ENCODE measurements around the gene CALCOCO2.

CALCOCO2 gene

DNA sequence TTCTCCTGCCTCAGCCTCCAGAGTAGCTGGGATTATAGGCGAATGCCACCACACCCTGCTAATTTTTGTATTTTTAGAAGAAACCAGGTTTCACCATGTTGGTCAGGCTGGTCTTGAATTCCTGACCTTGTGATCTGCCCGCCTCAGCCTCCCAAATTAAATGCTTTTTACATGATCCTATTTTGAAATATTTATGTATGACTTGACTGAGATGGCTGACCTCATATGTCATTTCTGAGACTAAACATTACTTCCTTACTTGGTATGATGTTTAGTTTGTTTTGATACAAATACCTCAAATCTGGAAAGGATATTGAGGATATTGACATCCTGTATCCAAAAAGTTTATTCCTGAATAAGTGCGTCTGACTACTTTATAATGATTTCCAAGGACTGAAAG lies 11.9 kb downstream of the CALCOCO2 start:
- H3K4me1 ChIP-seq (ENCODE audit: control insufficient read depth in 2 of 2, insufficient read depth in 1 of 2, low read depth in 1 of 2, low read length in 2 of 2): peaks cover 0 to 6% of the 10 kb centered on the region in 2 donors
- H3K27ac ChIP-seq (replicated peaks; ENCODE audit: low read length): no peak overlapping the region
- no CpG with 5 or more reads among the region's 3 CpGs for WGBS, 2 donors (ENCODE audit: extremely low coverage in 2 of 2, insufficient read length in 2 of 2, insufficient replicate concordance in 1 of 2)

DNA sequence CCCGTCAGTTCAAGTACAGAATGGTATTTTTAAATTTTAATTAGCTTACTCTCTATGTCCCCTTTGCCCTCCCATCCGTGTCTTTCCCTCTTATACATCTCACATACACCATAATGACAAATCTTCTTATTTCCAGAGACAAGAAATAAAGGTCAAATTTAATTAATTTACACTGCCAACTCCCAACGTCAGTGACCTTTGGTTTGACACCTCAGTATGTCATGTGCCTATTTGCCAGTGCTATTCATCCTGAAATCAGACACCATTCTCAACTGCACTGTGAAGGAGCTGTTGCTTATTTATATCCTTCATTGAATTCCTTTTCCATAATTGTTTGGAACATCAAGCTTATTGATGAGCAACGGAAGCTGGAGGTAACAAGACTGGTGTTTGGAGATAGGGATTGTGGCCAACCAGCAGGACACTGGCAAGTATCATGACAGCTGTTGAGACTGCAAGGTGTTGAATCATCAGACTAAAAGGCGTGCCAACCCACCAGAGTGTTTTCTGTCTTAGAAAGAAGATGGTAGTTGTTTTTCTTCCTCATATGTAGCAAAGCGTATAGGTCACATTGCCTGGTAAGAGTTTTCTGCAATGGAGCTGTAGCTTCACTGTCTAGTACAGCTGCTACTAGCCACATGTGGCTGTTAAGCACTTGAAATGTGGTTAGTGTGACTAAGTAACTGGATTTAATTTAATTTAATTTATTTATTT lies 12.5 kb downstream of the CALCOCO2 start:
- Histone ChIP-seq H3K14ac (ENCODE audit: low read length) (no peak overlapping the region), H2BK5ac (ENCODE audit: low read length) (no peak overlapping the region), H3K4me3 (ENCODE audit: low read length in 2 of 2) (no peak overlapping the region), H3K9ac (ENCODE audit: low read depth, low read length, poor library complexity) (no peak overlapping the region), H2AFZ (ENCODE audit: low read length) (no peak overlapping the region), H2BK15ac (ENCODE audit: low read length) (no peak overlapping the region), H3K4me2 (ENCODE audit: insufficient read depth, low read length, poor library complexity, severe bottlenecking) (no peak overlapping the region), H4K8ac (ENCODE audit: low read depth, low read length) (no peak overlapping the region), H3K23ac (ENCODE audit: low read depth, low read length, poor library complexity) (no peak overlapping the region), H2BK12ac (ENCODE audit: low read length) (no peak overlapping the region), H3K27ac (replicated peaks; ENCODE audit: low read length) (no peak overlapping the region), H3K36me3 (replicated peaks in 1 of 2; ENCODE audit: control insufficient read depth in 2 of 2, insufficient read depth in 2 of 2, low read length in 2 of 2) (peaks cover 0 to 6% of the 10 kb centered on the region in 2 donors), H3K18ac (ENCODE audit: low read length) (no peak overlapping the region), H2BK120ac (ENCODE audit: low read depth, low read length) (no peak overlapping the region), H3K27me3 (ENCODE audit: control insufficient read depth in 3 of 3, insufficient read depth in 3 of 3, low read depth in 1 of 3, low read length in 3 of 3) (no peaks in the 10 kb centered on the region), H3K9me3 (replicated peaks in 1 of 2; ENCODE audit: control insufficient read depth in 2 of 2, insufficient read depth in 1 of 2, low read depth in 1 of 2, low read length in 2 of 2) (no peaks in the 10 kb centered on the region), H4K91ac (ENCODE audit: low read depth, low read length, poor library complexity) (no peak overlapping the region), H3K4me1 (ENCODE audit: control insufficient read depth in 2 of 2, insufficient read depth in 1 of 2, low read depth in 1 of 2, low read length in 2 of 2) (peaks cover 0 to 6% of the 10 kb centered on the region in 2 donors), H3K79me1 (ENCODE audit: low read depth, low read length) (peaks cover 5% of the 10 kb centered on the region), H3K4ac (ENCODE audit: low read length) (no peak overlapping the region), H2AK5ac (ENCODE audit: low read depth, low read length) (no peak overlapping the region)
- no peak for DNase-seq (ENCODE audit: low spot score)
- WGBS, 2 donors (ENCODE audit: extremely low coverage in 2 of 2, insufficient read length in 2 of 2, insufficient replicate concordance in 1 of 2): 100% methylated on average over 1 of the region's 6 CpGs; no CpG with 5 or more reads in 1 of the 2 donors

More for the DNA sequence above, 11.9 kb downstream of the CALCOCO2 start:
- Histone ChIP-seq H3K9me3 (replicated peaks in 1 of 2; ENCODE audit: control insufficient read depth in 2 of 2, insufficient read depth in 1 of 2, low read depth in 1 of 2, low read length in 2 of 2) (no peaks in the 10 kb centered on the region), H2AK5ac (ENCODE audit: low read depth, low read length) (no peak overlapping the region), H3K4me3 (ENCODE audit: low read length in 2 of 2) (no peak overlapping the region), H3K27me3 (ENCODE audit: control insufficient read depth in 3 of 3, insufficient read depth in 3 of 3, low read depth in 1 of 3, low read length in 3 of 3) (no peaks in the 10 kb centered on the region), H3K18ac (ENCODE audit: low read length) (no peak overlapping the region), H3K4ac (ENCODE audit: low read length) (no peak overlapping the region), H2BK15ac (ENCODE audit: low read length) (no peak overlapping the region), H3K23ac (ENCODE audit: low read depth, low read length, poor library complexity) (no peak overlapping the region), H2BK5ac (ENCODE audit: low read length) (no peak overlapping the region), H3K9ac (ENCODE audit: low read depth, low read length, poor library complexity) (no peak overlapping the region), H2BK12ac (ENCODE audit: low read length) (no peak overlapping the region), H3K4me2 (ENCODE audit: insufficient read depth, low read length, poor library complexity, severe bottlenecking) (no peak overlapping the region), H4K91ac (ENCODE audit: low read depth, low read length, poor library complexity) (no peak overlapping the region), H3K79me1 (ENCODE audit: low read depth, low read length) (peaks cover 5% of the 10 kb centered on the region), H2BK120ac (ENCODE audit: low read depth, low read length) (no peak overlapping the region), H2AFZ (ENCODE audit: low read length) (no peak overlapping the region), H4K8ac (ENCODE audit: low read depth, low read length) (no peak overlapping the region), H3K36me3 (replicated peaks in 1 of 2; ENCODE audit: control insufficient read depth in 2 of 2, insufficient read depth in 2 of 2, low read length in 2 of 2) (peaks cover 0 to 6% of the 10 kb centered on the region in 2 donors), H3K14ac (ENCODE audit: low read length) (no peak overlapping the region)
- no peak for DNase-seq (ENCODE audit: low spot score)

DNA sequence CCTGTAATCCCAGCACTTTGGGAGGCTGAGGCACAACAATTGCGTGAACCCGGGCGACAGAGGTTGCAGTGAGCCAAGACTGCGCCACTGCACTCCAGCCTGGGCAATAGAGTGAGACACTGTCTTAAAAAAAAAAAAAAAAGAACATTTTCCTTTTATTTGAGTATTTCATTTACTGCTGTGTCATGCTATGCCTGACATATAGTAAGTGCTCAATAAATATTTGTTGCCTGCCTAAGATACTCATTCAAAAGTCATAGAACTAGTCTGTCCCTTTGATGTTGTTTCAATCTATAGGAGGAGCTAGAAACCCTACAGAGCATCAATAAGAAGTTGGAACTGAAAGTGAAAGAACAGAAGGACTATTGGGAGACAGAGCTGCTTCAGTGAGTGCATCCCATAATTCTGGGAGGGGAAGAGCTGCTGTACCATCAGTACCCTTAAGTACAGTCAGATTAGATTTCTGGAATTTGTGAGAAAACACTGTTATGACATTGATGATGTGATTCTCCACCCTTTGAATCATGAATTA lies 20.0 kb downstream of the CALCOCO2 start:
- Histone ChIP-seq H3K23ac (ENCODE audit: low read depth, low read length, poor library complexity) (no peak overlapping the region), H3K79me1 (ENCODE audit: low read depth, low read length) (no peaks in the 10 kb centered on the region), H4K91ac (ENCODE audit: low read depth, low read length, poor library complexity) (no peak overlapping the region), H2BK15ac (ENCODE audit: low read length) (no peak overlapping the region), H3K27me3 (ENCODE audit: control insufficient read depth in 3 of 3, insufficient read depth in 3 of 3, low read depth in 1 of 3, low read length in 3 of 3) (no peaks in the 10 kb centered on the region), H2AK5ac (ENCODE audit: low read depth, low read length) (no peak overlapping the region), H3K4me3 (ENCODE audit: low read length in 2 of 2) (no peak overlapping the region), H2BK120ac (ENCODE audit: low read depth, low read length) (no peak overlapping the region), H3K27ac (replicated peaks; ENCODE audit: low read length) (no peak overlapping the region), H2BK5ac (ENCODE audit: low read length) (no peak overlapping the region), H3K4me2 (ENCODE audit: insufficient read depth, low read length, poor library complexity, severe bottlenecking) (no peak overlapping the region), H3K36me3 (replicated peaks in 1 of 2; ENCODE audit: control insufficient read depth in 2 of 2, insufficient read depth in 2 of 2, low read length in 2 of 2) (peaks cover 2 to 28% of the 10 kb centered on the region in 2 donors), H2AFZ (ENCODE audit: low read length) (no peak overlapping the region), H3K9me3 (replicated peaks in 1 of 2; ENCODE audit: control insufficient read depth in 2 of 2, insufficient read depth in 1 of 2, low read depth in 1 of 2, low read length in 2 of 2) (no peaks in the 10 kb centered on the region), H3K9ac (ENCODE audit: low read depth, low read length, poor library complexity) (no peak overlapping the region), H3K4ac (ENCODE audit: low read length) (no peak overlapping the region), H2BK12ac (ENCODE audit: low read length) (no peak overlapping the region), H3K18ac (ENCODE audit: low read length) (no peak overlapping the region), H3K14ac (ENCODE audit: low read length) (no peak overlapping the region), H4K8ac (ENCODE audit: low read depth, low read length) (no peak overlapping the region), H3K4me1 (ENCODE audit: control insufficient read depth in 2 of 2, insufficient read depth in 1 of 2, low read depth in 1 of 2, low read length in 2 of 2) (peaks cover 0 to 5% of the 10 kb centered on the region in 2 donors)
- no peak for DNase-seq (ENCODE audit: low spot score)
- no CpG with 5 or more reads among the region's 4 CpGs for WGBS, 2 donors (ENCODE audit: extremely low coverage in 2 of 2, insufficient read length in 2 of 2, insufficient replicate concordance in 1 of 2)

DNA sequence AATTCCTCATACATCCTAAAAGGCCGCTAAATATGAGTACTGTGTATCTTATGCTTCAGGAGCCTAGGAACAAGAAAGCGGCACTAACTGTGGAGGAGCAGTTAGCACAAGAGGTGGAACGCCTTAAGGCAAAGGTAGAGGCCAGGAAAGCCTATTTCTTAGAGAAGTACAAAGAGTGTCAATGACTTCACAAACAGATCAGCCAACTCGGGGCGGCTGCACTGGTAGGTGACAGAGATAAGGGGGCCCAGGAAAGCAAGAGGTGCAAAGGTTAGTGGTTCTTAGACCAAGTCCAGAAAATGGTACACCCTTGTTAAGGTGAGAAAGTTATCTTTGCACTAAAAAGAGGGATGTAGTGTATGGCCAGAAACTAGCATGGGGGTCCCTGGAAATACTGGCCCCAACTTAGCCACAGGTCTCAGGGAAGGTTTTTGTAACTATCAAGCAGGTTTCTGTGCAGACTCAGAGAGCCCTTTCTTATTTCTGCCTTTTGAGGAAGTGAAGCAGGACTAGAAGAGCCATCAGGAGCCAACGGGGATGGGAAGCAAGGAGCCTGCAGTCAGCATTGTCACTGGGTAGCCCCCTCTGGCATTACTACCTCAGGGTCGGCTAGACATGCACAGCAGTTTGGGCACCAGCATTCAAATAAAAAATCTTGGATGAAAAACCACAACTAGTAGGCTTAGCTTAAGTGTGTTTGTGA lies 24.1 kb downstream of the CALCOCO2 start:
- Histone ChIP-seq H3K27ac (replicated peaks; ENCODE audit: low read length) (no peak overlapping the region), H2BK120ac (ENCODE audit: low read depth, low read length) (no peak overlapping the region), H3K4me3 (ENCODE audit: low read length in 2 of 2) (no peak overlapping the region), H3K79me1 (ENCODE audit: low read depth, low read length) (no peaks in the 10 kb centered on the region), H3K36me3 (replicated peaks in 1 of 2; ENCODE audit: control insufficient read depth in 2 of 2, insufficient read depth in 2 of 2, low read length in 2 of 2) (peaks cover 0 to 21% of the 10 kb centered on the region in 2 donors), H2BK15ac (ENCODE audit: low read length) (no peak overlapping the region), H3K23ac (ENCODE audit: low read depth, low read length, poor library complexity) (no peak overlapping the region), H3K4me2 (ENCODE audit: insufficient read depth, low read length, poor library complexity, severe bottlenecking) (no peak overlapping the region), H2AK5ac (ENCODE audit: low read depth, low read length) (no peak overlapping the region), H3K18ac (ENCODE audit: low read length) (no peak overlapping the region), H3K4ac (ENCODE audit: low read length) (no peak overlapping the region), H3K4me1 (ENCODE audit: control insufficient read depth in 2 of 2, insufficient read depth in 1 of 2, low read depth in 1 of 2, low read length in 2 of 2) (peaks cover 0 to 5% of the 10 kb centered on the region in 2 donors), H3K14ac (ENCODE audit: low read length) (no peak overlapping the region), H4K91ac (ENCODE audit: low read depth, low read length, poor library complexity) (no peak overlapping the region), H2AFZ (ENCODE audit: low read length) (no peak overlapping the region), H2BK5ac (ENCODE audit: low read length) (no peak overlapping the region), H4K8ac (ENCODE audit: low read depth, low read length) (no peak overlapping the region), H3K27me3 (ENCODE audit: control insufficient read depth in 3 of 3, insufficient read depth in 3 of 3, low read depth in 1 of 3, low read length in 3 of 3) (no peaks in the 10 kb centered on the region), H3K9ac (ENCODE audit: low read depth, low read length, poor library complexity) (no peak overlapping the region), H3K9me3 (replicated peaks in 1 of 2; ENCODE audit: control insufficient read depth in 2 of 2, insufficient read depth in 1 of 2, low read depth in 1 of 2, low read length in 2 of 2) (no peaks in the 10 kb centered on the region), H2BK12ac (ENCODE audit: low read length) (no peak overlapping the region)
- no CpG with 5 or more reads among the region's 7 CpGs for WGBS, 2 donors (ENCODE audit: extremely low coverage in 2 of 2, insufficient read length in 2 of 2, insufficient replicate concordance in 1 of 2)
- DNase-seq (ENCODE audit: low spot score): no peak

Measured in neuronal stem cell (in vitro differentiated cells).